Stimulated activated CD4-positive, alpha-beta T cell treated with anti-CD3 and anti-CD28 coated beads, Interleukin-15, amount 100 ng/mL, for 48 hours (primary cell): ENCODE measurements around the gene PPARD.
A peak's percentile ranks its signal among the peaks of the same experiment; 100 is the strongest.
"Not testable (repeated sequence)": the region's sequence is repeated elsewhere in the genome, so short reads cannot be mapped to it uniquely, and the experiment has no call there.

Experiments used
- DNase-seq, 2 donors: peaks; one replicate each; pipeline ENCODE4 v3.0.0-alpha.2; 2020; ENCODE audit warnings: low read depth in 2 of 2

PPARD gene

DNA sequence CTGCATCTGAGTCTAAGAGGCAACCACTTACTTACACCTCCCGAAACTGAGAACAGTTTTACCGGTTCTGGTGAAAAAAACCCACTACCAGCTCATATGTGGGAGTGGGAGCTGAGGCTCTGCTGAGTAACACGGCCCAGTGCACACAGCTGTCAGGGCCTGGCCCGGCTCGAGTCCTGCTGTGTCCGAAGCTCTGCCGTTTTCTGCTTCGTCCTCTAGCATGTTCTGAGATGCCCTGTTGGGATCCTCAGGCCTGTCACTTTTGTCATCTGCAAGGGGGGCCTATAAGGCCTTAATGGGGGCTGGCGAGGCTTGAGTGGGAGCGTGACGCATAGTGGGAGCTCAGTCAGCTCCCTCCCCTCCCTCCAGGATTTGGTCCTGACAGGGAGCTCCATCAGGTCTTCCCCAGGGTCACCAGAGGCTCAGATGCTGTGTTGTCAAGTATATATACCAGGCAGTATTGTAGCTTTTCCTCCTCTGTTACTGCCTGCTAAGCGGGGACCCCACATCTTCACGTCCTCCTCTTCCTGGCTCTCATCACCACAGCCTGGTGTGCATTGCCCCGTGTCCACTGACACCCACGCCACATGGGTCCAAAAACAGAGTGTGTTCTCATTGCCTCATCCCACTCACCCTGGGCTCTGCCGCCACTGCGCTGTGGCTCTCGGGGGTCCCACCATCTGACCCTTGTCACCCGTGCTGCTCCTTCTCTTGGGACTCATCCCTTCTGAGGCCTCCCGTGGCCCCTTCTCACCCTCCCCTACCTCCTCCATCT, 64.5 kb downstream of the PPARD start:
- DNase-seq: no peak

DNA sequence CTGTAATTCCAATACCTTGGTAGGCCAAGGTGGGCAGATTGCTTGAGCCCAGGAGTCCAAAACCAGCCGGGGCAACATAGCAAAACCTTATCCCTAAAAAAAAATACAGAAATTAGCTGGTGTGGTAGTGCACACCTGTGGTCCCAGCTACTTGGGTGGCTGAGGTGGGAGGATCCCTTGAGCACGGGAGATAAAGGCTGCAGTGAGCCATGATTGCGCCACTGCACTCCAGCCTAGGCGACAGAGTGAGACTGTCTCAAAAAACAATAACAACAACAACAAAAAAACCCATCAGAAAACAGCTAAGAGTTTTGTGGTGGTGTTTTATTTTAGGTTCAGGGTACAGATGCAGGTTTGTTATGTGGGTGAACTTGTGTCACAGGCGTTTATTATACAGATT, 66.9 kb downstream of the PPARD start:
- no peak for DNase-seq

DNA sequence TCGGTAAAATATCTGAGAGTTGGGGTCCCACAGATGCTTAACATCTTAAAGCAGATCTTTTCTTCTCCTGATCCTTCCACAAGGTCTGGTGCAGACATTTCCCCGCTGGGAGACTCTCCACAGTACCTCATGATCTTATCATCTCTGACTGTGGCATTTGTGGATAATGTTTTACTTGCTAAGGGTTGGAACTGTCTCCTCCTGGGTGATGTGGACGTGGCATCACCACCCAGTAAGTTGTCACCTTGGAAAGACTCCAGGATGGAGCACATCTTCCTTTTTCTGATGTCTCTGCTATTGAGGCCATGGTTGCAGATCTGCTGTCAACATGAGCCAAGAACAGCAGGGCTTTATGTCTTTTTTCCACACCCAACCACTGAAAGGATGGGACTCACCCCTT, 67.8 kb downstream of the PPARD start:
- no peak for DNase-seq

DNA sequence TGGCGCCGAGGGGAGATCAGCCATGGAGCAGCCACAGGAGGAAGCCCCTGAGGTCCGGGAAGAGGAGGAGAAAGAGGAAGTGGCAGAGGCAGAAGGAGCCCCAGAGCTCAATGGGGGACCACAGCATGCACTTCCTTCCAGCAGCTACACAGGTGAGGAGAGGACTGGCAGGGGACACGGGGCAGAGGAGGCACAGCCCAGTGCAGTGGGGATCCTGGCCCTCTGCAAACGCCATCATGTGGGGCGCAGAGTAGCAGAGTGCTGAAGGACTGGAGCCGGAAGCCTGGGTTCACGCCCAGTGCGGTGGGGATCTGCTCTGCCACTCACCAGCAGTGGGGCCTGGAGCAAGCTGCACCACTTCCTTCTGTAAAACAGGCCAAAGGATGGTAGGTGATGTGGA, 68.7 kb downstream of the PPARD start:
- DNase-seq: no peak

DNA sequence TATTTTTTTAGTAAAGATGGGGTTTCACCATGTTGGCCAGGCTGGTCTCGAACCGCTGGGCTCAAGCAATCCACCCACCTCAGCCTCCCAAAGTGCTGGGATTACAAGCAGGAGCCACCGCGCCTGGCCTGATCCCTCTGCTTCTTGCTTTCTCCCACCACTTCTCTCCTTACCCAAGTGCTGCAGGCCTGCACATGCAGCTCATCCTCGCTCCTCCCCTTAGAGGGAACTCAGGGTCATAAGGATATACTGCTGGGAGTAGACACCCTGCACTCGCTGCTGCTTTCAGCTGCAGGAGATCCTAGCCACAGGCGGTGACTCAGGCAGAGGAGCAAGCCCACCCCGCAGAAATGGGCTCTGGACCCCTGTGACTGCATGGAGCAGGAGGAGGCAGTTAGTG, 69.7 kb downstream of the PPARD start:
- DNase-seq: no peak

GRCh38 chr6:35413911-35414310, 71.6 kb downstream of the PPARD start:
- DNase-seq: no peak

- DNase-seq: peak in 1 of 2 donors; percentile 15
These were observed 72.9 kb downstream of the PPARD start for GRCh38 chr6:35415065-35415891.

- no peak for DNase-seq
These were observed 75.8 kb downstream of the PPARD start for GRCh38 chr6:35417979-35418661.

- no peak for DNase-seq
These were observed 77.1 kb downstream of the PPARD start for GRCh38 chr6:35419417-35419816.

- DNase-seq: no peak
These were observed 77.6 kb downstream of the PPARD start for GRCh38 chr6:35419961-35420360.

DNA sequence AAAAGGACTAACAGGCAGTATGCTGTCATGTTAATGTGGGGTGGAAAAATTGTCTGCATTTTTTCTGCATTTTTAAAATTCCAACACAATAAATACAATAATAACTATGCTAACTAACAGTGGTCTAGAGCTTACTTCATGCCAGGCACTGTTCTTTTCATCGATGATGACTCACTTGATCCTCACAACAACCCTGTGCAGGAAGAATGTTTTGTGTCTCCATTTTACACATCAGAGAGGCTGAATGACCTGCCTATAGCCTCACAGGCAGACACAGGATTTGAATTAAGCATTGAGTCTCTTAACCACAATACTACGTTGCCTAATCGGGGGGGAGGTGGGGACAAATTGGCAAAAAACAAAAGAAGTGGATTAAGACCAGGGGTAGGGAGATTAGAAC, 82.9 kb downstream of the PPARD start:
- DNase-seq: no peak

GRCh38 chr6:35426074-35426473, 83.7 kb downstream of the PPARD start:
- no peak for DNase-seq

DNA sequence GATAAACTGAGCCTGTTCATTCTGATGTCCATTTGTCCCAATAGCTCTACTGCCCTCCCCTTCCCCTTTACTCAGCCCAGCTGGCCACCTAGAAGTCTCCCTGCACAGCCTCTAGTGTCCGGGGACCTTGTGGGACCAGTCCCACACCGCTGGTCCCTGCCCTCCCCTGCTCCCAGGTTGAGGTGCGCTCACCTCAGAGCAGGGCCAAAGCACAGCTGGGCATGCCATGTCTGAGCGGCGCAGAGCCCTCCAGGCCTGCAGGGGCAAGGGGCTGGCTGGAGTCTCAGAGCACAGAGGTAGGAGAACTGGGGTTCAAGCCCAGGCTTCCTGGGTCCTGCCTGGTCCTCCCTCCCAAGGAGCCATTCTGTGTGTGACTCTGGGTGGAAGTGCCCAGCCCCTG, 85.1 kb downstream of the PPARD start:
- no peak for DNase-seq

DNA sequence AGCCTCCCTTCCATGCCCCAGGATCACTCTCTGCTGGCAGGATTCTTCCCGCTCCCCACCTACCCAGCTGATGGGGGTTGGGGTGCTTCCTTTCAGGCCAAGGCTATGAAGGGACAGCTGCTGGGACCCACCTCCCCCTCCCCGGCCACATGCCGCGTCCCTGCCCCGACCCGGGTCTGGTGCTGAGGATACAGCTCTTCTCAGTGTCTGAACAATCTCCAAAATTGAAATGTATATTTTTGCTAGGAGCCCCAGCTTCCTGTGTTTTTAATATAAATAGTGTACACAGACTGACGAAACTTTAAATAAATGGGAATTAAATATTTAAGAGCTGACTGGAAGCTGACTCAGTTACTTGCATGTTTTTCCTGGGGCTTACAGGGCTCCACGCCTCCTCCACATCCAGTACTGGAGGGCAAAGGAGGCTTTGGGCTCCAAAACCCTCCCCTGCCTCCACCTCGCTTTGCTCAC, 85.5 kb downstream of the PPARD start:
- DNase-seq: no peak

GRCh38 chr6:35428421-35429149, 86.2 kb downstream of the PPARD start:
- DNase-seq: no peak

DNA sequence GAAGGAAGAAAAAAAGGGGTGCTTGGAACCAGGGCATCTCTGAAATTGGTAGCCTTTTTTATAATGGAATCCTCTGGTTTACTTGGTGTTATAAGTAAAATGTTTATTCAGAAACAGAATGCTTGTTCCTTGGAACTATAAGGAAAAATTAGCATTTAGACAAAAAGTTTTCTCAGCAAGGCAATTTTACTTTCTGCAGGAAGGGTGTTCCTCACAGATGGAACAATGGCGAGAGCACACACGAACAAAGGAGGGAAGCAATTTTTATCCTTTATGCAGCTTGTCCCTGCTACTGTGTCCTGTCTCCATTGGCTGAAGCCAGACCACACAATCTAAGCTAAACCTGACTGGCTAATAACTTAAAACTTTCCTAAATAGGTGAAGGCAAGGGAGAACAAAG, 87.1 kb downstream of the PPARD start:
- no peak for DNase-seq

GRCh38 chr6:35432291-35432690, 89.9 kb downstream of the PPARD start:
- no peak for DNase-seq

GRCh38 chr6:35432702-35433101, 90.3 kb downstream of the PPARD start:
- not testable (repeated sequence) for DNase-seq

GRCh38 chr6:35435074-35435837, 92.9 kb downstream of the PPARD start:
- DNase-seq: no peak

GRCh38 chr6:35436071-35436857, 93.9 kb downstream of the PPARD start:
- no peak for DNase-seq
